ENCODE measurements around the gene NUP93.
"Not testable (repeated sequence)": the region's sequence is repeated elsewhere in the genome, so short reads cannot be mapped to it uniquely, and the experiment has no call there.

GRCh38 chr16:56811602-56812001 is 81.7 kb downstream of the NUP93 start:
- TF ChIP-seq EZH2 (IDR thresholded peaks at IDR 0.05); POLR2AphosphoS5 (IDR thresholded peaks at IDR 0.05; ENCODE audit: borderline replicate concordance, low read depth, low read length); FOXP2 (optimal IDR thresholded peaks at IDR 0.05; ENCODE audit: control extremely low read depth, extremely low read length, insufficient read depth): not testable (repeated sequence)
